ENCODE data around the gene USP10. TPM values are rescaled to one million over a fixed set of nuclear protein-coding genes. Genes with fewer than 3 reads are reported as not detected.

USP10 gene
- total RNA-seq, 1 donor from 2014 or later, result 33.7 TPM

DNA sequence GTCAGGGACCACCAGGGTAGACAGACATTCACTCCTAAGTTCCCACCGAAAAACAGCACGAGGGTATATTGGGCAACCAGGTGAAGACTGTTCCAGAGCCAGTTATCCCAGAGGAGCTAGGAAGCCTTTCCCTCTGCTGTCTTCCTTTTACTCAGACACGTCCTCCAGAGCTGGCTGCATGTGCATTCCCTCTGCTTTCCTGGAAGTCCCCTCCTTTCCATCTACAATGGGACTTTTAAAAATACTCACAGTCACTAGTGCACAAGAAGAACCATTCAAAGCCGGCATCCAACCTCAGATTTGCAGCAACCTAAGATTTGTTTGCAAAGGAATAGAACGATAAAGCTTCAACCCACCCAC, 87.4 kb downstream of the USP10 start:
- no peak overlapping the region for H3K4me3 ChIP-seq (ENCODE audit: low read depth, low read length)
- DNase-seq (ENCODE audit: low read depth) (no peak), FAIRE-seq (peak; percentile 43)
- no peaks in the 10 kb centered on the region for H3K36me3 ChIP-seq (ENCODE audit: control insufficient read depth, insufficient read depth, low read length)
- no peaks in the 10 kb centered on the region for H3K27me3 ChIP-seq (ENCODE audit: control insufficient read depth, insufficient read depth, low read length)
- TF ChIP-seq, protein P1, sequence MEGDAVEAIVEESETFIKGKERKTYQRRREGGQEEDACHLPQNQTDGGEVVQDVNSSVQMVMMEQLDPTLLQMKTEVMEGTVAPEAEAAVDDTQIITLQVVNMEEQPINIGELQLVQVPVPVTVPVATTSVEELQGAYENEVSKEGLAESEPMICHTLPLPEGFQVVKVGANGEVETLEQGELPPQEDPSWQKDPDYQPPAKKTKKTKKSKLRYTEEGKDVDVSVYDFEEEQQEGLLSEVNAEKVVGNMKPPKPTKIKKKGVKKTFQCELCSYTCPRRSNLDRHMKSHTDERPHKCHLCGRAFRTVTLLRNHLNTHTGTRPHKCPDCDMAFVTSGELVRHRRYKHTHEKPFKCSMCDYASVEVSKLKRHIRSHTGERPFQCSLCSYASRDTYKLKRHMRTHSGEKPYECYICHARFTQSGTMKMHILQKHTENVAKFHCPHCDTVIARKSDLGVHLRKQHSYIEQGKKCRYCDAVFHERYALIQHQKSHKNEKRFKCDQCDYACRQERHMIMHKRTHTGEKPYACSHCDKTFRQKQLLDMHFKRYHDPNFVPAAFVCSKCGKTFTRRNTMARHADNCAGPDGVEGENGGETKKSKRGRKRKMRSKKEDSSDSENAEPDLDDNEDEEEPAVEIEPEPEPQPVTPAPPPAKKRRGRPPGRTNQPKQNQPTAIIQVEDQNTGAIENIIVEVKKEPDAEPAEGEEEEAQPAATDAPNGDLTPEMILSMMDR (IDR thresholded peaks at IDR 0.05; ENCODE audit: insufficient read depth, low read length, severe bottlenecking), result no peak

- H3K36me3 ChIP-seq (ENCODE audit: control insufficient read depth, insufficient read depth, low read length), result no peaks in the 10 kb centered on the region
- TF ChIP-seq, protein P1 (IDR thresholded peaks at IDR 0.05; ENCODE audit: insufficient read depth, low read length, severe bottlenecking), result no peak
- no peak overlapping the region for H3K4me3 ChIP-seq (ENCODE audit: low read depth, low read length)
- no peaks in the 10 kb centered on the region for H3K27me3 ChIP-seq (ENCODE audit: control insufficient read depth, insufficient read depth, low read length)
- FAIRE-seq, result peak; percentile 64
- no peak for DNase-seq (ENCODE audit: low read depth)
These were observed 89.2 kb downstream of the USP10 start for GRCh38 chr16:84788920-84789391.

GRCh38 chr16:84789431-84789830, 89.6 kb downstream of the USP10 start:
- peak; percentile 23 for FAIRE-seq
- H3K36me3 ChIP-seq (ENCODE audit: control insufficient read depth, insufficient read depth, low read length), result no peaks in the 10 kb centered on the region
- TF ChIP-seq, protein P1 (IDR thresholded peaks at IDR 0.05; ENCODE audit: insufficient read depth, low read length, severe bottlenecking), result no peak

GRCh38 chr16:84790301-84790700, 90.5 kb downstream of the USP10 start:
- DNase-seq (ENCODE audit: low read depth) (no peak), FAIRE-seq (no peak)
- Histone ChIP-seq H3K4me3 (ENCODE audit: low read depth, low read length) (no peak overlapping the region), H3K27me3 (ENCODE audit: control insufficient read depth, insufficient read depth, low read length) (no peaks in the 10 kb centered on the region), H3K36me3 (ENCODE audit: control insufficient read depth, insufficient read depth, low read length) (no peaks in the 10 kb centered on the region)
- TF ChIP-seq, protein P1 (IDR thresholded peaks at IDR 0.05; ENCODE audit: insufficient read depth, low read length, severe bottlenecking), result no peak

More at GRCh38 chr16:84789431-84789830, 89.6 kb downstream of the USP10 start:
- H3K27me3 ChIP-seq (ENCODE audit: control insufficient read depth, insufficient read depth, low read length), result no peaks in the 10 kb centered on the region
- no peak overlapping the region for H3K4me3 ChIP-seq (ENCODE audit: low read depth, low read length)
- no peak for DNase-seq (ENCODE audit: low read depth)

DNA sequence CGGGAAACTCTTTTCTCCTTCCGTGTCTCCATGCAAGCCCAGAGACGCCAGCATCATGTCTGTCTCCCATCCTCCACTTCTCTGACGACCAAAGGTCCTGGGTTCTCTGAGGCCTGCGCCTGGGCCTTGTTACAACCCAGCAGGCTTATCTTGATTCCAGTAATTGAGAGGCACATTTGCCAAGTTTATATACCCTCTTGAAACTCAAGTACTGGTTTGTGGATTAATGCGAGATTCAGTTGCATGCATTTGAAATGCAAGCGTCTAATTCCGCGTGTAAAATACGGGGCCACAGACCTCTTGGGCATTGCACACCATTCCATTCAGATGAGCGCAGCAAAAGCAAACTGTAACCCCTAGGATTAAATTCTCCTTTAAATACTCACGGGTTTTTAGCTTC, 91.3 kb downstream of the USP10 start:
- FAIRE-seq, result no peak
- TF ChIP-seq, protein P1 (IDR thresholded peaks at IDR 0.05; ENCODE audit: insufficient read depth, low read length, severe bottlenecking), result no peak
- no peak for DNase-seq (ENCODE audit: low read depth)
- Histone ChIP-seq H3K36me3 (ENCODE audit: control insufficient read depth, insufficient read depth, low read length) (no peaks in the 10 kb centered on the region), H3K27me3 (ENCODE audit: control insufficient read depth, insufficient read depth, low read length) (no peaks in the 10 kb centered on the region), H3K4me3 (ENCODE audit: low read depth, low read length) (no peak overlapping the region)

DNA sequence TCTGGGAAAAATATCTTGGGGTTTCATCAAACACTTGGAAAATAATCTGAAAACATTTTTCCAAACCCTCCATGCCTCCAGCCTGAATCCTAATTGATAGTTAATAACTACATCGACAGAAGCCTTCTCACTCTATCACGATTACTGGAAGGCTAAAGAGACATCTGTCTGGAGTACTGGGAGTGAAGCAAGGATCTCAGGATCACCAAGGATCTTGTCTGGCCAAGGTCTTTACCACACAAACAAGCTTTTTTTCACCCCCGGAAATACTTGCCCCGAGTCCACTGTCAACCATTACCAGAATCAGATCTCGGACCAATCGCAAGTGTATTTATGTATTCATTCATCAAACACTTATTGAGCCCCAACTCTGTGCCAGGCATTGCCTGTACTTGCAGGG, 91.7 kb downstream of the USP10 start:
- TF ChIP-seq, protein P1 (IDR thresholded peaks at IDR 0.05; ENCODE audit: insufficient read depth, low read length, severe bottlenecking), result no peak
- no peak for FAIRE-seq
- H3K27me3 ChIP-seq (ENCODE audit: control insufficient read depth, insufficient read depth, low read length), result no peaks in the 10 kb centered on the region
- DNase-seq (ENCODE audit: low read depth), result no peak
- H3K4me3 ChIP-seq (ENCODE audit: low read depth, low read length), result no peak overlapping the region
- H3K36me3 ChIP-seq (ENCODE audit: control insufficient read depth, insufficient read depth, low read length), result no peaks in the 10 kb centered on the region

Data from bronchial epithelial cell (primary cell).